ENCODE measurements around the gene OGFOD2. TPM values are rescaled to one million over a fixed set of nuclear protein-coding genes. Genes with fewer than 3 reads are reported as not detected.

OGFOD2 gene
- total RNA-seq, 4 donors from 2014 or later, result 3.1 to 13.9 (median 6.2) TPM

DNA sequence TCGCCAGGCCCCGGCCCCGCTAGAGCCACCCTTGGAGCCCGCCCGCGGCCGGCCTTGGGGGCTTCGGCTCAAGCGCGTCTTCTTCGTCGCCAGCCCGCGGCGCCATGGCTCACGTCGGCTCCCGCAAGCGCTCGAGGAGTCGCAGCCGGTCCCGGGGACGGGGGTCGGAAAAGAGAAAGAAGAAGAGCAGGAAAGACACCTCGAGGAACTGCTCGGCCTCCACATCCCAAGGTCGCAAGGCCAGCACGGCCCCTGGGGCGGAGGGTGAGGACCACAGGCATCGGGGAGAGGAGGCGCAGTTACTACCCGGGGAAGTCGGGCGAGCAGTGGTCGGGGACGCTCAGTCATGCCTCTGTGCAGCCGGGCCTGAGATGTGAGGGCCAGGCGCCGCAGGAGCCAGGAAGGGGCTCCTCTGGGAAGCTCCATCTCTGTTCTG lies 6.0 kb downstream of the OGFOD2 start:
- ATAC-seq (ENCODE audit: low FRiP score) (peak; percentile 1), DNase-seq (ENCODE audit: low spot score) (no peak)
- TF ChIP-seq, protein P1, sequence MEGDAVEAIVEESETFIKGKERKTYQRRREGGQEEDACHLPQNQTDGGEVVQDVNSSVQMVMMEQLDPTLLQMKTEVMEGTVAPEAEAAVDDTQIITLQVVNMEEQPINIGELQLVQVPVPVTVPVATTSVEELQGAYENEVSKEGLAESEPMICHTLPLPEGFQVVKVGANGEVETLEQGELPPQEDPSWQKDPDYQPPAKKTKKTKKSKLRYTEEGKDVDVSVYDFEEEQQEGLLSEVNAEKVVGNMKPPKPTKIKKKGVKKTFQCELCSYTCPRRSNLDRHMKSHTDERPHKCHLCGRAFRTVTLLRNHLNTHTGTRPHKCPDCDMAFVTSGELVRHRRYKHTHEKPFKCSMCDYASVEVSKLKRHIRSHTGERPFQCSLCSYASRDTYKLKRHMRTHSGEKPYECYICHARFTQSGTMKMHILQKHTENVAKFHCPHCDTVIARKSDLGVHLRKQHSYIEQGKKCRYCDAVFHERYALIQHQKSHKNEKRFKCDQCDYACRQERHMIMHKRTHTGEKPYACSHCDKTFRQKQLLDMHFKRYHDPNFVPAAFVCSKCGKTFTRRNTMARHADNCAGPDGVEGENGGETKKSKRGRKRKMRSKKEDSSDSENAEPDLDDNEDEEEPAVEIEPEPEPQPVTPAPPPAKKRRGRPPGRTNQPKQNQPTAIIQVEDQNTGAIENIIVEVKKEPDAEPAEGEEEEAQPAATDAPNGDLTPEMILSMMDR (IDR thresholded peaks at IDR 0.05), result no peak

DNA sequence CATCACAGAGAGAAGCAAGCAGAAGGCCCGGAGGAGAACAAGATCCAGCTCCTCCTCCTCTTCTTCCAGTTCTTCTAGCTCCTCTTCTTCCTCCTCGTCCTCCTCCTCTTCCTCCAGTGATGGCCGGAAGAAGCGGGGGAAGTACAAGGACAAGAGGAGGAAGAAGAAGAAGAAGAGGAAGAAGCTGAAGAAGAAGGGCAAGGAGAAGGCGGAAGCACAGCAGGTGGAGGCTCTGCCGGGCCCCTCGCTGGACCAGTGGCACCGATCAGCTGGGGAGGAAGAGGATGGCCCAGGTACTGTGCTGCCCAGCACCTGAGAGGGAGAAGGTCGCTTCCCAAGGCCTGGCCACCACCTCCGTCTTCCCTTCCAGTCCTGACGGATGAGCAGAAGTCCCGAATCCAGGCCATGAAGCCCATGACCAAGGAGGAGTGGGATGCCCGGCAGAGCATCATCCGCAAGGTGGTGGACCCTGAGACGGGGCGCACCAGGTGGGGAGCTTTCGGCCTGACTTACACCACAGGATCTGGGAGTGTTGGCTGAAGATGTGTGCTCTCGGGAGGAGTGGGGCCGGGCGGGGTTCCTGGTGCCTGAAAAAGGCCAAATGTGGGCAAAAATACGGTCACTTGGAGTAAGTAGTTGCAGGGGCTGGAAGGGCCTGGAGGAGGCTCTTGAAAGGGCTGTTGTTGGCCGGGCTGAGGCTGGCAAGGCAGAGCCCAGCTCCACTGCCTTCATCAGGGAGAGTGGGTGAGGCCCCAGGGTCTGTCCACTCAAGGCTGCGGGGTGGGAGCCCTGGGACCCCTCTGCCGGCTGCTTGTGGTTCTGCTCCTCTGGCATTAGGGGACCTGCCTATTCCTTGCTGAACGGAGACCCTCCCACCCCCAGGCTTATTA lies 6.8 kb downstream of the OGFOD2 start:
- TF ChIP-seq, protein P1 (IDR thresholded peaks at IDR 0.05), result no peak
- DNase-seq (ENCODE audit: low spot score) (no peak), ATAC-seq (ENCODE audit: low FRiP score) (no peak)

DNA sequence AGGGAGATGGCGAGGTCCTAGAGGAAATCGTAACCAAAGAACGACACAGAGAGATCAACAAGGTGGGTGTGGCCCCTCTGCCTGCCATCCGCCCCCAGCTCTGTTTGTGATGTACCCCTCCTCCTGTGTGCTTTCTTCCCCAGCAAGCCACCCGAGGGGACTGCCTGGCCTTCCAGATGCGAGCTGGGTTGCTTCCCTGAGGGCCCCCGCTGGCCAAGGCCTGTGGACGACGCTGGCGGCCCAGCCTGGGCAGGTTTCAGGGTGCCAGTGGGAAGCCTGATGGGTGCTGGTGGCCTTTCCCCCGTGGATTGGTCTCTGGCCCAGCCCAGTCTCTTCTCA lies 7.4 kb downstream of the OGFOD2 start:
- TF ChIP-seq, protein P1 (IDR thresholded peaks at IDR 0.05), result no peak
- ATAC-seq (ENCODE audit: low FRiP score), result no peak
- DNase-seq (ENCODE audit: low spot score), result no peak

DNA sequence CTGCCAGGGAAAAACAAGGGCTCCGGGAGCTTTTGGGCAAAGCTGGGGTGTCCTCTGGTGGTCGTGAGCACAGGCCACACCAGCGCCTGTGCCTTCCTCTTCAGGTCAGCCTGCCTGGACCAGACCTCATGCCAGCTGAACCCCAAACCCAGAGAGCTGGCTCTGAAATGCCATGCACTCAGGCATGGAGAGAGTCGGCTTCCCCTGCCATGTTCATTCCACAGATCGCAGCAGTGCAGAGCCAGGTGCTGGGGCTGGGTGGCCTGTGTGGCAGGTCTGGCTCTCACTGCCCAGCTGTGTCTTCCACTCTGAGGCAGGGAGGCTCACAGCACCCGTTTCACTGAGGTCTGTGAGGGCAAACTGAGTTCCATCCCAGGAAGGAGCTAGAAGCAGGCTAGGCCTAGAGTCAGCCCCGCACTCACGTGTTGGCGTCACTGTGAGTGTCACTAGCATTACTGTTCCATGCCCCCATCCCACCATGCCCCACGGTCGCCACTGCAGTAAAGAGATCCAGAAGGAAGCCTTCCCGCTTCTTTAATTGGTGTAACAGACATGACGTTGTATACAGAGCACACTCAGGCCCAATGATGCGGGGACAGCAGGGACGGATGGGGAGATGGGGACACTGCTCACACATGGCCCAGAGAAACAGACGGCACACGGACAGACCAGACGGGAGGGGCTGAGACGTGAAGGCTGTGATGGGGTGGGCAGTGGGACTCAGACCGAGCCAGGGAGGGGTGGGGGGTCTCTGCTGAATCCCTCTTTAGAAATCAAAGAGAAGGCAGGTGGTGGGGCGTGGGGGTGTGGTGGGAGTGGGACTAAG lies 8.1 kb downstream of the OGFOD2 start:
- TF ChIP-seq, protein P1 (IDR thresholded peaks at IDR 0.05), result no peak
- no peak for ATAC-seq (ENCODE audit: low FRiP score)
- no peak for DNase-seq (ENCODE audit: low spot score)

DNA sequence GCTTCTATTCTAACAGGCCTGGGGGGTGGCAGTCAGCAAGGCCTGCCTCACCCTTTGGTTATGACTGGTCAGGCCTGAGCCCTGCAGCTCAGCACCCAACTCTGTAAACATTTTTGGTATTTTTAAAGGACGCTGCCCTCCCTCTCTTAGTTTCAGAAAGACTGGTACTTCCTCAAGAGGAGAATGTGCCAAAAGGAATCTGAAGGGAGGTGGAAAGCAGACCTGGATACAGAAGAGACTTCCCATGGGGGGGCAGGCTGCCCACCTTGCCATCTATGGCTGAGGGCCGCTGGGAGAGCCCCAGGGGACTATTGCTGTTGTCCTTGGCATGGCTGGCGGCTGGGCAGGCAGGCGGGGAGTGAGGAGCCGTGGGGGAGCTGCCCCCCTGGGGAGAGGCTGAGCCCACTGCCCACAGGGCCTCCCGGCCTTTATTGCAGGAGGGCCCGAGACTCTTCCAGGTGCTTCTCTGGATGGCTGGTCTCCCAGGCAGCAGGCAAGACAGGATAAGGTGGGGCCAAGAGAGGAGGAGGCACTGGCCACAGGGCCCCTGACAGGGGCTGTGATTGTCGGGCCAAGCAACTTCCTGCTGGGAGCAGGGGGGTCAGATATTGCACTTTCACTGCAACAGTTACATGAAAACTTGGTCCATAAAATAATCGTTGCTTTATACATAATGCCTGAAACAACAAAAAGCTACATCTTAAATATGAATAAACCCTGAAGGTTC lies 8.9 kb downstream of the OGFOD2 start:
- DNase-seq (ENCODE audit: low spot score) (no peak), ATAC-seq (ENCODE audit: low FRiP score) (no peak)
- TF ChIP-seq, protein P1 (IDR thresholded peaks at IDR 0.05), result no peak

DNA sequence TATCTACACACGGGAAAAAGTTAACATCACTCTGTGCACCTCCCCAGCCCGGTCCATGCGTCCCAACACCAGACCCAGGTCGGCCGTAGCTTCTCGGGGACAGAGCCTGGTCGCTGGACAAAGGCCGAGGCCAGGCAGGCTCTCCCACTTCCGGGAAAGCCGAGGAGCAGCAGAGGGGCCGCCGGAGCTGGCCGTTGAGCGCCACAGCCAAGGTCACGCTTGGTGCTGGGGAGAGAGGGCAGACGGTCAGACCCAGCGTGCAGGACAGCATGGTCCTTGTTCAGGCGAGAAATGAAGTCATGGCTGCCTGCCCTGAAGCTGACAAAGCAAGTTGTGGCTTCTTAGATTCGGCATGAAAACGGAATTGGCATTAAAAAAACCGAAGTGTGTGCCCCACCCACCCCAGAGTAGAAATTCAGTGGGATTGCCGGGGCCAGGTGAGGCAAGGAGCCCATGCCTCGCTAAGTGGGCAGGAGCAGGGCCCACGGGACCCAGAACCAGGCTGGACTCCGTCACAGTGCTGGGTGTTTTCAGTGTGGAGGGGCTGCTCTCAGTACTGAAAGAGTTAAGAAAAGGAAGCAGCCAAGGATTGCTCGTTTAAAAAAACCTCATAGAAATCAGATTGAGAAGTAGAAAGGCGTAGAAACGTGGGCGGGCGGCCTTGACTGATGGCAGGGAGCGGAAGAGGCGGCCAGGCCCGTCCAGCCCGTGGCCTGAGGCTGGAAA lies 9.7 kb downstream of the OGFOD2 start:
- ATAC-seq (ENCODE audit: low FRiP score) (no peak), DNase-seq (ENCODE audit: low spot score) (no peak)
- TF ChIP-seq, protein P1 (IDR thresholded peaks at IDR 0.05), result no peak
